Trophoblast cell (in vitro differentiated cells and primary cell): ENCODE results near the gene CMPK1.

Experiments used
- DNase-seq, 2 donors: peaks; one replicate each; pipeline ENCODE4 v3.0.0-alpha.2; 2016
- H2AFZ ChIP-seq: 2 replicates; pipeline ENCODE4 v1.6.1; 2013; ENCODE audit warnings: low read length, moderate library complexity, mild to moderate bottlenecking; ENCODE audit not compliant: insufficient read depth, poor library complexity
- H2AK5ac ChIP-seq: 2 replicates; pipeline ENCODE4 v1.6.1; 2013; ENCODE audit warnings: mild to moderate bottlenecking, low read length
- H2BK120ac ChIP-seq: 2 replicates; pipeline ENCODE4 v1.6.1; 2013; ENCODE audit warnings: low read length, mild to moderate bottlenecking, moderate library complexity; ENCODE audit not compliant: insufficient read depth, poor library complexity
- H2BK12ac ChIP-seq: 2 replicates; pipeline ENCODE4 v1.6.1; 2013; ENCODE audit warnings: mild to moderate bottlenecking, low read length, moderate library complexity
- H2BK5ac ChIP-seq: 2 replicates; pipeline ENCODE4 v1.6.1; 2013; ENCODE audit warnings: low read length, low read depth, moderate library complexity, mild to moderate bottlenecking; ENCODE audit not compliant: poor library complexity
- H3K14ac ChIP-seq: 2 replicates; pipeline ENCODE4 v1.6.1; 2013; ENCODE audit warnings: mild to moderate bottlenecking, low read length
- H3K18ac ChIP-seq: 2 replicates; pipeline ENCODE4 v1.6.1; 2013; ENCODE audit warnings: mild to moderate bottlenecking, low read length
- H3K23ac ChIP-seq: 2 replicates; pipeline ENCODE4 v1.6.1; 2013; ENCODE audit warnings: low read length
- H3K27ac ChIP-seq: 2 replicates; pipeline ENCODE4 v1.5.1; 2013; ENCODE audit warnings: low read depth, mild to moderate bottlenecking, inconsistent platforms, low read length, moderate library complexity
- H3K27me3 ChIP-seq: 2 replicates; pipeline ENCODE4 v1.6.1; 2013; ENCODE audit warnings: inconsistent platforms, mild to moderate bottlenecking, low read length, moderate library complexity; ENCODE audit not compliant: insufficient read depth
- H3K36me3 ChIP-seq, 2 experiments: 1 replicate in 1 of 2; 2 replicates in 1 of 2; pipeline ENCODE4 v1.6.1; 2013; ENCODE audit warnings: low read length in 2 of 2, mild to moderate bottlenecking in 2 of 2, moderate library complexity in 1 of 2; ENCODE audit not compliant: insufficient read depth in 2 of 2, control insufficient read depth in 1 of 2
- H3K4ac ChIP-seq: 2 replicates; pipeline ENCODE4 v1.6.1; 2013; ENCODE audit warnings: low read depth, mild to moderate bottlenecking, low read length, moderate library complexity
- H3K4me1 ChIP-seq, 2 experiments: 1 replicate in 1 of 2; 2 replicates in 1 of 2; pipeline ENCODE4 v1.6.1; 2013; ENCODE audit warnings: low read length in 2 of 2, mild to moderate bottlenecking in 2 of 2, moderate library complexity in 1 of 2; ENCODE audit not compliant: insufficient read depth in 2 of 2, control insufficient read depth in 1 of 2
- H3K4me2 ChIP-seq: 2 replicates; pipeline ENCODE4 v1.6.1; 2013; ENCODE audit warnings: inconsistent platforms, mild to moderate bottlenecking, low read length, moderate library complexity
- H3K4me3 ChIP-seq: 2 replicates; pipeline ENCODE4 v1.5.1; 2013; ENCODE audit warnings: mild to moderate bottlenecking, low read depth, low read length, inconsistent platforms
- H3K79me1 ChIP-seq: one replicate; pipeline ENCODE4 v1.6.1; 2013; ENCODE audit warnings: low read length
- H3K79me2 ChIP-seq: 2 replicates; pipeline ENCODE4 v1.6.1; 2013; ENCODE audit warnings: low read length, mild to moderate bottlenecking; ENCODE audit not compliant: control insufficient read depth, insufficient read depth, poor library complexity
- H3K9ac ChIP-seq: 2 replicates; pipeline ENCODE4 v1.6.1; 2013; ENCODE audit warnings: mild to moderate bottlenecking, low read length
- H3K9me3 ChIP-seq: 2 replicates; pipeline ENCODE4 v1.6.1; 2013; ENCODE audit warnings: low read depth, mild to moderate bottlenecking, control low read depth, inconsistent platforms, low read length; ENCODE audit not compliant: insufficient read depth
- H4K12ac ChIP-seq: 2 replicates; pipeline ENCODE4 v1.6.1; 2013; ENCODE audit warnings: low read depth, mild to moderate bottlenecking, low read length, moderate library complexity
- H4K8ac ChIP-seq: 2 replicates; pipeline ENCODE4 v1.6.1; 2013; ENCODE audit warnings: low read depth, mild to moderate bottlenecking, low read length, moderate library complexity
- H4K91ac ChIP-seq: one replicate; pipeline ENCODE4 v1.6.1; 2013; ENCODE audit warnings: low read depth, mild to moderate bottlenecking, low read length, moderate library complexity
- WGBS: extraction: QIAGEN DNeasy Blood & Tissue Kit; methylation state at CpG from one replicate; pipeline ENCODE4 v1.1.7; 2013; ENCODE audit warnings: missing lambda C conversion rate; ENCODE audit not compliant: insufficient read length, insufficient coverage; ENCODE audit errors: extremely low coverage; 5-methylcytosine and 5-hydroxymethylcytosine counted together

The CMPK1 gene

DNA sequence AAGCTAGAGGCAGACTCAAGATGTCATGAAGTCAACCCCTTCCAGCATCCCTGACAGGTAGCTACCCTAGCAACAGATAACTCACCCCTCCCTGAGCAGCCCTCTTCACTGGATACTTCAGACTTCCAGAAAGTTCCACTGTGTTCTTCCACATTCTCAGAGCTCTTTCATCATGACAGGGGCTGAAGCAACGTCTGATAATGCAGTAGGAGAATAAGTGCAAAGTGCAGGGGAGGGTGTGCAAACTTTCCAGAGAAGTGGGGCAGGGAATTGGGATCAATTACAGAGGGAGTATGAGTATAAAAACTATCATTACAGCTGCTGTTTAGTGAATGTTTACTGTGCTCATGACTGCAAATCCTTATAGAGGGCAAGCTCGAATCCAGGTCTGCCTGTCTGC, 56.1 kb downstream of the CMPK1 start:
- H3K79me2 ChIP-seq: no peaks in the 10 kb centered on the region
- no peak overlapping the region for H2BK5ac ChIP-seq
- no peak overlapping the region for H4K12ac ChIP-seq
- no peak overlapping the region for H3K9ac ChIP-seq
- no peak overlapping the region for H3K18ac ChIP-seq
- no peak overlapping the region for H3K4ac ChIP-seq
- H3K79me1 ChIP-seq: no peaks in the 10 kb centered on the region
- H2BK12ac ChIP-seq: no peak overlapping the region
- no peak overlapping the region for H2BK120ac ChIP-seq
- no peak overlapping the region for H3K14ac ChIP-seq
- no peak overlapping the region for H3K27ac ChIP-seq
- no peak overlapping the region for H3K4me3 ChIP-seq
- peaks cover 0 to 3% of the 10 kb centered on the region in 2 experiments for H3K4me1 ChIP-seq
- H3K23ac ChIP-seq: no peak overlapping the region
- no peaks in the 10 kb centered on the region for H3K9me3 ChIP-seq
- H3K27me3 ChIP-seq: no peaks in the 10 kb centered on the region
- no peak overlapping the region for H4K8ac ChIP-seq
- WGBS: no CpG with 5 or more reads among the region's 2 CpGs
- H3K36me3 ChIP-seq: no peaks in the 10 kb centered on the region
- H2AFZ ChIP-seq: no peak overlapping the region
- no peak overlapping the region for H2AK5ac ChIP-seq
- H3K4me2 ChIP-seq: no peak overlapping the region
- no peak for DNase-seq
- H4K91ac ChIP-seq: no peak overlapping the region

DNA sequence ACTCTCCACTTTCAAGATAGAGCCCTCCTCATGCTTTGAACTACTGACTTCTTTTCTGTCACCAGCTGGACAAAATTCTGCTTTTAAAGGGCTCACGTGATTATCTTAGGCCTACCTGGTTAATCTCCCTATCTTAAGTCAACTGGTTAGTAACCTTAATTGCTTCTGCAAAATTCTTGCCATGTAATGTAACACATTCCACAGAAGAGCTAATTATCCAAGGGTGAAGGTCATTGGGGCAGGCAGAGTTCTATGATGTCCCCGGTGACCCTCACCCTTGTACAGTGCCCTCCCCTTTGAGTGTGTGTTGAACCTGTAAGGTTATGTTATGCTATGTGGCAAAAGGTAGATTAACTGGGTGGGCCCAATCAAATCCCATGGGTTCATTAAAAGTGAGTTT, 57.3 kb downstream of the CMPK1 start:
- no peak for DNase-seq
- no peaks in the 10 kb centered on the region for H3K79me2 ChIP-seq
- no peak overlapping the region for H2AK5ac ChIP-seq
- no peak overlapping the region for H2BK12ac ChIP-seq
- no peak overlapping the region for H3K4me3 ChIP-seq
- no peak overlapping the region for H3K14ac ChIP-seq
- no peak overlapping the region for H4K12ac ChIP-seq
- H3K9ac ChIP-seq: no peak overlapping the region
- no peak overlapping the region for H3K23ac ChIP-seq
- H2AFZ ChIP-seq: no peak overlapping the region
- no peak overlapping the region for H2BK5ac ChIP-seq
- no peak overlapping the region for H4K91ac ChIP-seq
- no peak overlapping the region for H3K18ac ChIP-seq
- WGBS: no CpG with 5 or more reads among the region's 2 CpGs
- no peaks in the 10 kb centered on the region for H3K79me1 ChIP-seq
- no peak overlapping the region for H2BK120ac ChIP-seq
- H3K4me2 ChIP-seq: no peak overlapping the region
- no peak overlapping the region for H3K27ac ChIP-seq
- peaks cover 0 to 3% of the 10 kb centered on the region in 2 experiments for H3K4me1 ChIP-seq
- H4K8ac ChIP-seq: no peak overlapping the region
- H3K27me3 ChIP-seq: no peaks in the 10 kb centered on the region
- no peaks in the 10 kb centered on the region for H3K9me3 ChIP-seq
- no peak overlapping the region for H3K4ac ChIP-seq
- no peaks in the 10 kb centered on the region for H3K36me3 ChIP-seq

DNA sequence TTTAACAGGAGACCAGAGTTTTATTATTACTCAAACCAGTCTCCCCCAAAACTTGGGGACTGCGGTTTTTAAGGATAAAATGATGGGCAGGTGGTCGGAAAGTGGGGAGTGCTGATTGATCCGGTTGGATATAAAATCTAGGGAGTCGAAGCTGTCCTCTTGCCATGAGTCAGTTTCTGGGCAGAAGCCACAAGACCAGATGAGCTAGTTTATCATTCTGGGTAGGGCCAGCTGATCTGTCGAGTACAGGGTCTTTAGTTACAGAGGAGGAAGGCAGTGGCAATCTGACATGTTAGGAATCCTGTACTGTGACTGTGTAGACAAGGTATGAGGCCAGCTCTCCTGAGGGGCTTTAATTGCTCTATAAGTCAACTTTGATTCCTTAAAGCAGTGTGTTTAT, 59.6 kb downstream of the CMPK1 start:
- Histone ChIP-seq H3K36me3 (no peaks in the 10 kb centered on the region), H4K91ac (no peak overlapping the region), H2BK5ac (no peak overlapping the region), H2BK12ac (no peak overlapping the region), H2AFZ (no peak overlapping the region), H3K4me2 (no peak overlapping the region), H3K23ac (no peak overlapping the region), H3K79me1 (no peaks in the 10 kb centered on the region), H3K9ac (no peak overlapping the region), H3K27ac (no peak overlapping the region), H2AK5ac (no peak overlapping the region), H4K12ac (no peak overlapping the region), H3K14ac (no peak overlapping the region), H3K4ac (no peak overlapping the region), H3K27me3 (no peaks in the 10 kb centered on the region), H4K8ac (no peak overlapping the region), H3K4me1 (peaks cover 0 to 3% of the 10 kb centered on the region in 2 experiments), H3K18ac (no peak overlapping the region), H3K4me3 (no peak overlapping the region), H3K9me3 (no peaks in the 10 kb centered on the region), H2BK120ac (no peak overlapping the region), H3K79me2 (no peaks in the 10 kb centered on the region)
- no CpG with 5 or more reads among the region's 5 CpGs for WGBS
- no peak for DNase-seq

- peaks cover 0 to 3% of the 10 kb centered on the region in 2 experiments for H3K4me1 ChIP-seq
Measured at GRCh38 chr1:47395433-47395832, 61.8 kb downstream of the CMPK1 start.

More at GRCh38 chr1:47395433-47395832, 61.8 kb downstream of the CMPK1 start:
- Histone ChIP-seq H2AFZ (no peak overlapping the region), H3K4ac (no peak overlapping the region), H3K4me2 (no peak overlapping the region), H2BK5ac (no peak overlapping the region), H4K91ac (no peak overlapping the region), H3K79me2 (no peaks in the 10 kb centered on the region), H3K79me1 (no peaks in the 10 kb centered on the region), H2BK12ac (no peak overlapping the region), H3K9me3 (no peaks in the 10 kb centered on the region), H3K23ac (no peak overlapping the region), H3K14ac (no peak overlapping the region), H4K12ac (no peak overlapping the region), H3K9ac (no peak overlapping the region), H3K4me3 (no peak overlapping the region), H2BK120ac (no peak overlapping the region), H2AK5ac (no peak overlapping the region), H4K8ac (no peak overlapping the region), H3K18ac (no peak overlapping the region), H3K27ac (no peak overlapping the region), H3K27me3 (no peaks in the 10 kb centered on the region), H3K36me3 (no peaks in the 10 kb centered on the region)
- WGBS: no CpG with 5 or more reads among the region's 3 CpGs
- DNase-seq: no peak
